ENCODE data around the gene SBF1.

SBF1 gene

DNA sequence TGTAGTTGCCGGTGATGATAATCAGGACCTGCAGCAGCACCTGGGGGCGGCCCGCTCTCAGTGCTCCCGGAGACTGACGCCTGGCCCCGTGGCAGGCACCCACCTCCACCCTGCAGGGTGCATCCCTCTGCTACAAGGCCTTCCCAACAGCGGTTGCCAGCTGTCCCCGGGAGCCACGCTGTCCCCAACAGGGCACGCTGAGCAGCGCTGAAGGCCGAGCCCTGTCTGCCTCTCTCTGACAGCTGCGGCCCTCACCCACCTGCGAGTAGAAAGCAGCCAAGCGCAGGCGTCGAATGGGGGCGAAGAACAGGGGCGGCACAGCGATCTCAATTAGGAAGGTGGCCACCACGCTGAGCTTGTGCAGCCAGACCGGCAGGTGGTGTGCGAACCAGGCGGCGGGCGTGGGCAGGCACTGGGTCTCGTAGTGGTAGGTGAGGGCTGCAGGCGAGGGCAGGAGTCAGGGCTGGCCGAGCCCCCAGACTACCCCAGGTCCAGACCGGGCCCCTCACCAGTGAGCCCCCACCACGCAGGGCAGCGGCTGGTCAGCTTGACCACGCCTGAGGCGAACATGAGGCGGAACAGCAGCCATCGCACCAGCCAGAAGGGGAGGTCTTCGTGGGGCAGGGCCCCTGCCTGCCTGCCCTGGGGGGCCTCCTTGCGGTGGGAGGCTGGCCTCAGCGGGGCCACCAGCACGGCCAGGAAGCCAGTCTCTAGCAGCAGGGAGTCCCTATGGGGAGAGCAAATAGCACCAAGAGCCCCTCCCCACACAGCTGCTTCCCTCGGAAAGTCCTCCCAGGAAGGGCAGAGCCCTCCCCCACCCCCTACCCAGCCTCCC is 31.2 kb upstream of the SBF1 start:
- peak overlapping the region; percentile 98; the same call in 1 of the 2 replicates for H3K4me3 ChIP-seq (ENCODE audit: low read depth, low read length)
- peaks cover 22% of the 10 kb centered on the region for H3K36me3 ChIP-seq (ENCODE audit: control insufficient read depth, insufficient read depth, low read length)
- H3K4me1 ChIP-seq (ENCODE audit: control insufficient read depth, insufficient read depth, low read length): peaks cover 17% of the 10 kb centered on the region
- H3K27ac ChIP-seq (ENCODE audit: low read depth, low read length): no peak overlapping the region
- no peaks in the 10 kb centered on the region for H3K27me3 ChIP-seq (ENCODE audit: control insufficient read depth, insufficient read depth, low read length)
- peak overlapping the region; percentile 46 for H3K9ac ChIP-seq (ENCODE audit: low read length)
- no peaks in the 10 kb centered on the region for H3K9me3 ChIP-seq (ENCODE audit: control insufficient read depth, insufficient read depth, low read depth, low read length)

DNA sequence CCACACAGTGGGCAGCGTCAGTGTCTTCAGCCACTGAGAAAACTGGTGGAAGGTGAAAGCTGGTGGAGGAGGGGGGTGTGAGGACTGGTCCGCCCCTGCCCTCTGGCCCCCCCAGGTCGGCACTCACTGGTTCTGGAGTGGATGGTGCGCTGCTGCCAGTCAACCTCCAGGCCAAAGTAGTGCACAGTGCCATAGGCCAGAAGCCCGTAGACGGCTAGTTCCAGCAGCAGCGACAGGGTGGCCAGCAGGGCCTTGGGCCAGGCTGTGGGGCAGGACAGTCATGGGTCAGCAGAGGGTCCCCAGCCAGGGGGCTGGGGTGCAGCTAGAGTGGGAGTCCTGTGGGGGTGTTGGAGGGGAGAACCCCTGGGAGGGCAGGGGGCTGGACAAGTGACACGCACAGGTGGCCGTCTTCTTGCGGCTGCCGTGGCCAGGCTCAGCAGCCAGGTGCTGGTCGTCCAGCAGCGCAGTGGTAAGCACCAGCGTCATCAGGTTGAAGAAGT is 30.5 kb upstream of the SBF1 start:
- Histone ChIP-seq H3K4me1 (ENCODE audit: control insufficient read depth, insufficient read depth, low read length) (peaks cover 17% of the 10 kb centered on the region), H3K27me3 (ENCODE audit: control insufficient read depth, insufficient read depth, low read length) (no peaks in the 10 kb centered on the region), H3K27ac (ENCODE audit: low read depth, low read length) (no peak overlapping the region), H3K9ac (ENCODE audit: low read length) (no peak overlapping the region), H3K9me3 (ENCODE audit: control insufficient read depth, insufficient read depth, low read depth, low read length) (no peaks in the 10 kb centered on the region), H3K36me3 (ENCODE audit: control insufficient read depth, insufficient read depth, low read length) (peaks cover 22% of the 10 kb centered on the region), H3K4me3 (ENCODE audit: low read depth, low read length) (no peak overlapping the region)

DNA sequence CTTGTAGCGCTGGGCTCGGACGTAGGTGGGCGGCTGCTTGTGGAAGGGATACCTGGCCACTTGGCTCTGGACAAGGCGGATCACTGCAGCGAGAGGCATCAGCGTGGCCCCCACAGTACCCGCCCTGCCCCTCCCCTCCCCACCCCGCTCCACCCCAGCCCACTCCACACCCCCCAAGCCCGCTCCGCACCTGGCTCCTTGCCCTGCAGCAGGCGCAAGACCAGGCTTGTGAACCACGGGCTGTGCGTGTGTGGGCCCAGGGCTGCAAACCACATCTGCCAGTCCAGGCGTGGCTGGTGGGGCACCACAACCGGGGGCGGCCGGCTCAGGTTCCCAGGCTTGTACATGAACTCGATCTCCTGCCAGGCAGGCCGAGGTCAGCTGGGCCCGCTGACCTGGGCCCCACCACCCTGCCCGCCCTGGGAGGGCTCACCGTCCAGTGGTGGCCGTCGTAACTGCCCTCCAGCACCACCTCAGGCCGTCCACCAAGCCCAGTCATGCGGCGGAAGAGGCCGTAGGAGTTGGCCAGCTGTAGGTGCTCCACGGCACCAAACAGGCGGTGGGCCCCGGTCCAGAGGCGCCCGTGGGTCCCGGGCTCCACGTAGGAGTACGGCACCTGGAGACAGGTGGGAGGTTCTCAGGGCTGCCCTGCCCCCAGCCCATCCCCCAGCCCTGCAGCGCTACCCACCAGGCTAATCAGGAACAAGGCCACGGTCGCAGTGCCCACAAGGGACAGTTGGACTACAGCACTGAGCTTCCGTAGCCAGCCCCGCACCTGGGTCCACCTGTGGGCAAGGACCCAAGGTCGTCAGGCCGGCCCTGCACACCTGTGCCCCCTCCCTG is 29.8 kb upstream of the SBF1 start:
- Histone ChIP-seq H3K36me3 (ENCODE audit: control insufficient read depth, insufficient read depth, low read length) (peaks cover 22% of the 10 kb centered on the region), H3K27ac (ENCODE audit: low read depth, low read length) (no peak overlapping the region), H3K9me3 (ENCODE audit: control insufficient read depth, insufficient read depth, low read depth, low read length) (no peaks in the 10 kb centered on the region), H3K4me3 (ENCODE audit: low read depth, low read length) (no peak overlapping the region), H3K27me3 (ENCODE audit: control insufficient read depth, insufficient read depth, low read length) (no peaks in the 10 kb centered on the region), H3K4me1 (ENCODE audit: control insufficient read depth, insufficient read depth, low read length) (peaks cover 17% of the 10 kb centered on the region), H3K9ac (ENCODE audit: low read length) (no peak overlapping the region)

DNA sequence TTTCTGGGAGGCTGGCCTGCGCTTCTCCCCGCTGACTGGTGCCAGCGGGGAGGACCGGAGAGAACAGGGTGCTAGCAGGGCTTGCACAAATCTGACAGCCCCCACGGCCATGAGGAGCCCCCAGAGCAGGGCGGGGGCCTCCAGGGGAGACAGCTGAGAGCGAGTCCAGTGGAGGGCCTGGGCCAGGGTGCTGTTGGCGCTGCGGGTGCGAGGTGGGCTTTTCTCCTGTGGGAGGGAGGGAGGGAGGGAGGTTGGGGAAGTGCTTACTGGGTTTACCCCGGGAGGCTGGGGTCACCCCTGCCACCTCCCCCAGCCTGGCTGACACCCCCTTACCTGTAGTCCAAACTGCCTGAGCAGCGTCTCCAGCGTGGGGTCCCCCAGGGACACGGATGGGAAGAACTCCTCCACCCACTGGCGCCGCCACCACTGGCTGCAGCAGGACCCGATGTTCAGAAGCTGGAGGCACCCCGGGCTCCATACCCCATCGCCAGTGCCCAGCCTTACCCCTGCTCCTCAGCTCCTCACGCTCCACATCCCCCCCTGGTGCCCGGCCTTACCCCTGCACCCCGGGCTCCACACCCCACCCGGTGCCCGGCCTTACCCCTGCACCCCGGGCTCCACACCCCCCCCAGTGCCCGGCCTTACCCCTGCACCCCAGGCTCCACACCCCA is 28.8 kb upstream of the SBF1 start:
- Histone ChIP-seq H3K9ac (ENCODE audit: low read length) (no peak overlapping the region), H3K9me3 (ENCODE audit: control insufficient read depth, insufficient read depth, low read depth, low read length) (no peaks in the 10 kb centered on the region), H3K27me3 (ENCODE audit: control insufficient read depth, insufficient read depth, low read length) (no peaks in the 10 kb centered on the region), H3K4me3 (ENCODE audit: low read depth, low read length) (no peak overlapping the region), H3K36me3 (ENCODE audit: control insufficient read depth, insufficient read depth, low read length) (peaks cover 22% of the 10 kb centered on the region), H3K4me1 (ENCODE audit: control insufficient read depth, insufficient read depth, low read length) (peaks cover 15% of the 10 kb centered on the region), H3K27ac (ENCODE audit: low read depth, low read length) (no peak overlapping the region)

DNA sequence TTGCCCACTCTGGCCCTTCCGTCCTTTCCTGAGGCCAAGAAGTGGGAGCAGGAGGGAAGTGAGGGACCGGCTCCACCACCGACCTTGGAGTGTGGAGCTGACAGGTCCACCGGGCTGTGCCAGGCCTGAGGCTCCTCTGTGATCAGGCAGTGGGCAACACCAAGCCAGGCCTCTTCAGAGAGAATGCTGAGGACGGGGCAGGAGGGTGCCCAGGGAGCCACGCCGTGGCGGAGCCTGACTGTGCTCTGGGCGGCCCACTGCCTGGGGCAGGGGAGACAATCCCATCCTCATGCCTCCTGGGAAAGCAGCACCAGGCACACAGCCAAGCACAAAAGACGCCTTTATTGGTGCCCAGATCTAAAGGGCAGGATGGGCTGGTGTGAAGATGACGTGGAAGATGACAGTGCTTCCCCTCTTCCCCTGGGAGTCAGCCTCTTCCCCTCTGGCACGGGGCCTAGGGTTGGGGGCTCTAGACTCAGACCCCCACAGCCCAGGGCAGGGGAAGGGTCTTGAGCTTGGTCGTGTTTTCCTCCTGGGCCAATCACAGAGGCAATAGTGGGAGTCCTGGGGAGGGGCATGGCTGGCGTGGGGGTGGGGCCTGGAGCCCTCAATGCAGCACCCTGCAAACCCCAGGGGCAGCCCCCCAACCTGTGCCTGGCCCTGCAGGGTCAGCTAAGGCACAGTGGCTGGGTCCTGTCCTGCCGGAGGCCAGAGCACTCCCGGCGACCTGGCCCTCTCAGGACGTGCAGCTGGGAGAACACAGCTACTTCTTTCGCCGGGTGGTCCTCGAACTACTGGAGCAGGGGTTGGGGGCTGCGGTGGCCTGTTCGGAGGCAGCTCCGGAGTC is 28.0 kb upstream of the SBF1 start:
- Histone ChIP-seq H3K9ac (ENCODE audit: low read length) (no peak overlapping the region), H3K4me1 (ENCODE audit: control insufficient read depth, insufficient read depth, low read length) (peaks cover 19% of the 10 kb centered on the region), H3K4me3 (ENCODE audit: low read depth, low read length) (no peak overlapping the region), H3K9me3 (ENCODE audit: control insufficient read depth, insufficient read depth, low read depth, low read length) (no peaks in the 10 kb centered on the region), H3K36me3 (ENCODE audit: control insufficient read depth, insufficient read depth, low read length) (peaks cover 21% of the 10 kb centered on the region), H3K27ac (ENCODE audit: low read depth, low read length) (no peak overlapping the region), H3K27me3 (ENCODE audit: control insufficient read depth, insufficient read depth, low read length) (no peaks in the 10 kb centered on the region)

DNA sequence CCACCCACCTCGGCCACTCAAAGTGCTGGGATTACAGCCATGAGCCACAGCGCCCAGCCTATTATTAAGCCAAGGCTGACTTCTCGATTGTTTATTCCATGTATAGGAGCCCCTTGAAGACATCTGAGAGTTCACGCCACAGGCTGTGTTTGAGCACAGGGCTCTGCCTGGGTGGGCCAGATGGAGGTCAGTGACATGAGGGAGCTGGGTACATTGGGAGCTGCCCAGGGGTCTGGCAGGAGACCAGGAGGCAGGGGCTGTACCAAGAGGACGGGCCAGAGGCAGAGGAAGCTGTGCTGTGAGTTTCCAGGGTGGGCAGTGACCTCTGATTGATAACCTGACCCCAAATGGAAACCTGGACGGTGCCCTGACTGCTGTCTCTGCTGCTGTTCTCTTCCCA is 27.3 kb upstream of the SBF1 start:
- Histone ChIP-seq H3K36me3 (ENCODE audit: control insufficient read depth, insufficient read depth, low read length) (peaks cover 21% of the 10 kb centered on the region), H3K9ac (ENCODE audit: low read length) (no peak overlapping the region), H3K4me3 (ENCODE audit: low read depth, low read length) (no peak overlapping the region), H3K9me3 (ENCODE audit: control insufficient read depth, insufficient read depth, low read depth, low read length) (no peaks in the 10 kb centered on the region), H3K4me1 (ENCODE audit: control insufficient read depth, insufficient read depth, low read length) (peaks cover 19% of the 10 kb centered on the region), H3K27me3 (ENCODE audit: control insufficient read depth, insufficient read depth, low read length) (no peaks in the 10 kb centered on the region), H3K27ac (ENCODE audit: low read depth, low read length) (no peak overlapping the region)

DNA sequence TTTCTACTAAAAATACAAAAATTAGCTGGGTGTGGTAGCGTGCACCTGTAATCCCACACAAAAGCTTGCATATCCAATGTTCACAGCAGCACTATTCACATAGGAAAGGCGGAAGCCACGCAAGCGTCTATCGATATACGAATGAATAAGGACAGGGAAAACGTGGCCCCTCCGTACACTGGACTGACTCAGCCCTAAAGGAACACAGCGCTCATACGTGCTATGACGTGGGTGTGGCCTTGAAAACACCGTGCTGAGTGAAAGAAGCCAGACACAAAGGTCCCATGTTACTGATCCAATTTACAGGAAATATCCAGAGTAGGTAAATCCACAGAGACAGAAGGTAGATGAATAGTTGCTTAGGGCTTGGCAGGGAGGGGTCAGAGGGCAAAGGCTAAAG is 25.6 kb upstream of the SBF1 start:
- Histone ChIP-seq H3K36me3 (ENCODE audit: control insufficient read depth, insufficient read depth, low read length) (peaks cover 16% of the 10 kb centered on the region), H3K4me1 (ENCODE audit: control insufficient read depth, insufficient read depth, low read length) (peaks cover 6% of the 10 kb centered on the region; the same call in 1 of the 2 replicates)

DNA sequence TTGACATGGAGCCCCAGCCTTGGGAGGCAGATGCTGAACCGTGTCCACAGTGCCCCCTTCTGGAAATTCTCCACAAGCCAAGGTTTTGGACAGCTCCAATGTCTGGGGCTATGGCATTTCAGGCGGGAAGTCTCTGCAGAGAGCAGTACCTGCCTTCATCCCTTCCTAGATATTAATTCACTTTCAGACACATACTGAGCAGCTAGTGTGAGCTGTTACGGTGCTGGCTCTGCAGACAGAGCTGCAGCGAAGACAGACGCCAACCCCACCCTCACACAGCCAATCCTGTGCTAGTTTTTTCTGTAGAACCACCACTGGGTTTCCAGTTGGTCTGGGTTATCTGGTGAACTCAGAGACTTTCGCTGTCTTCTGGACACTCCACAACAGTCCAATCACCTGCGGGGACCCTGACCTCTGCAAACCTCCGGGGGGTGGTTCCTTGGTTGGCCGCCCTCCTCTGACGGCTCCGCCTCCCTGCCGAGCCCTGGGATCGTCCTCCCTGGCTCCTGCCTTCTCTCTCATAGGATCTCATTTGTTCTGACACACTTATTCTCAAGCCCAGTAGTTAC is 23.6 kb upstream of the SBF1 start:
- peak overlapping the region; percentile 5 for H3K9ac ChIP-seq (ENCODE audit: low read length)
- peak overlapping the region; percentile 14; the same call in 1 of the 2 replicates for H3K4me3 ChIP-seq (ENCODE audit: low read depth, low read length)
- H3K36me3 ChIP-seq (ENCODE audit: control insufficient read depth, insufficient read depth, low read length): peaks cover 7% of the 10 kb centered on the region
- no peaks in the 10 kb centered on the region for H3K9me3 ChIP-seq (ENCODE audit: control insufficient read depth, insufficient read depth, low read depth, low read length)
- no peak overlapping the region for H3K27ac ChIP-seq (ENCODE audit: low read depth, low read length)
- H3K27me3 ChIP-seq (ENCODE audit: control insufficient read depth, insufficient read depth, low read length): no peaks in the 10 kb centered on the region
- peaks cover 6% of the 10 kb centered on the region; the same call in 1 of the 2 replicates for H3K4me1 ChIP-seq (ENCODE audit: control insufficient read depth, insufficient read depth, low read length)

More for the DNA sequence above, 25.6 kb upstream of the SBF1 start:
- no peaks in the 10 kb centered on the region for H3K9me3 ChIP-seq (ENCODE audit: control insufficient read depth, insufficient read depth, low read depth, low read length)
- H3K9ac ChIP-seq (ENCODE audit: low read length): no peak overlapping the region
- no peak overlapping the region for H3K4me3 ChIP-seq (ENCODE audit: low read depth, low read length)
- no peak overlapping the region for H3K27ac ChIP-seq (ENCODE audit: low read depth, low read length)
- H3K27me3 ChIP-seq (ENCODE audit: control insufficient read depth, insufficient read depth, low read length): no peaks in the 10 kb centered on the region

DNA sequence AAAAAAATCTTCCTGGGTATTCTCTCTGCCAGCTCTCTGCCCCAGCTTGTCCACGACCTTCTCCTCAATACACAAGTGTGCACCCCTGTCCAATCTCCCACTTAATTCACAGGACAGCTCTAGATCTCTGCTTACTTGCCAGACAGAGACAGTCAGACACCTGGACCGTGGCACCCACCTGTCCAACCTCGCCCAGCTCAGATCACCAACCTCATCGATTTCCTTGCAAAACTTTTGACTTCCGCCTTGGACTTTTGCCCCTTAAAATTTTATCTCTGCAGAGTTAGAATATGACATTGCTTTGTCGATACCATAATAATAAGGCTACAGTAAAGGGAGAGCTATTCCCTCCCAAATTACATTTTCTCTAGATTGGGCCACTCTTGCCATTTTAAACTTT is 22.3 kb upstream of the SBF1 start:
- no peak overlapping the region for H3K4me3 ChIP-seq (ENCODE audit: low read depth, low read length)
- H3K27me3 ChIP-seq (ENCODE audit: control insufficient read depth, insufficient read depth, low read length): no peaks in the 10 kb centered on the region
- peaks cover 6% of the 10 kb centered on the region; the same call in 1 of the 2 replicates for H3K4me1 ChIP-seq (ENCODE audit: control insufficient read depth, insufficient read depth, low read length)
- no peak overlapping the region for H3K27ac ChIP-seq (ENCODE audit: low read depth, low read length)
- H3K9ac ChIP-seq (ENCODE audit: low read length): no peak overlapping the region
- H3K36me3 ChIP-seq (ENCODE audit: control insufficient read depth, insufficient read depth, low read length): 0 out of 2 replicates have a peak, but pooled peaks cover under 1% of the 10 kb centered on the region
- H3K9me3 ChIP-seq (ENCODE audit: control insufficient read depth, insufficient read depth, low read depth, low read length): no peaks in the 10 kb centered on the region
